K562 (cell line): ENCODE measurements around the gene ABCG1. TPM values are rescaled to one million over a fixed set of nuclear protein-coding genes. Genes with fewer than 3 reads are reported as not detected.

Source experiments
- ATAC-seq: fragments of 200-7000 bp; cut with Tn5 transposase; 3 replicates; pipeline ENCODE4 v1.9.1; 2020; ENCODE audit warnings: moderate library complexity
- BruUV-seq: library from RNA; stranded (reverse); fragments of 400-500 nt; replicated peaks from 2 replicates; lab custom pipeline; 2021; lab: Mats Ljungman, UMichigan
- CTCF ChIA-PET: fragments of 300-600 bp; formaldehyde crosslinking; extraction: SDS; loops from one replicate; lab custom pipeline; 2021; ENCODE audit warnings: low intra/inter-chr PET ratio; lab: Yijun Ruan, JAX
- POLR2A ChIA-PET: fragments of 300-600, 350-650 bp; sonication (Branson Sonifier 250); formaldehyde crosslinking; extraction: SDS; loops from one replicate; lab custom pipeline; 2021; ENCODE audit warnings: antibody characterized with exemption, inconsistent platforms; lab: Yijun Ruan, JAX
- DNase-seq, 4 experiments: peaks; one replicate each; pipeline versions ENCODE4 v3.0.0 to v3.0.0-alpha.2; 2011 to 2018; ENCODE audit warnings: low spot score in 3 of 4, mixed read lengths in 3 of 4; ENCODE audit errors: extremely low read depth in 1 of 4
- FAIRE-seq: peaks from 2 replicates; lab custom pipeline; 2011; peaks lifted over from hg19 to GRCh38; lab: Jason Lieb, UNC
- H2AFZ ChIP-seq: 2 replicates; pipeline ENCODE4 v1.6.0; 2011; ENCODE audit warnings: low read depth, low read length, control low read depth, inconsistent platforms
- H3K27ac ChIP-seq: fragments of 200-600 bp; 3 replicates; pipeline ENCODE4 v1.8.0; 2011; ENCODE audit warnings: low read depth, mild to moderate bottlenecking, control low read depth, inconsistent platforms, low read length, moderate library complexity, mixed read lengths; ENCODE audit errors: extremely low read depth
- H3K27me3 ChIP-seq, 2 experiments: fragments of 300-600 bp in 1 of 2; 2 replicates in 1 of 2; 3 replicates in 1 of 2; pipeline versions ENCODE4 v1.6.0 to v1.8.0; 2011; ENCODE audit warnings: inconsistent platforms in 2 of 2, low read length in 2 of 2, mild to moderate bottlenecking in 1 of 2, mixed read lengths in 1 of 2, moderate library complexity in 1 of 2; ENCODE audit not compliant: control insufficient read depth in 2 of 2, insufficient read depth in 2 of 2
- H3K36me3 ChIP-seq: fragments of 300-600 bp; 3 replicates; pipeline ENCODE4 v1.8.0; 2011; ENCODE audit warnings: mild to moderate bottlenecking, low read length, inconsistent platforms; ENCODE audit not compliant: control insufficient read depth, insufficient read depth
- H3K4me1 ChIP-seq, 2 experiments: fragments of 200-600 bp in 1 of 2; replicated peaks in 1 of 2; 2 replicates in 1 of 2; 3 replicates in 1 of 2; pipeline versions ENCODE4 v1.5.1 to v1.8.0; 2011; ENCODE audit warnings: inconsistent platforms in 2 of 2, low read length in 2 of 2, mild to moderate bottlenecking in 1 of 2, mixed read lengths in 1 of 2, moderate library complexity in 1 of 2; ENCODE audit not compliant: control insufficient read depth in 2 of 2, insufficient read depth in 2 of 2
- H3K4me2 ChIP-seq: 2 replicates; pipeline ENCODE4 v1.6.1; 2011; ENCODE audit warnings: low read length, control low read depth, inconsistent platforms, mixed read lengths; ENCODE audit not compliant: insufficient read depth
- H3K4me3 ChIP-seq: fragments of 200-600 bp; sonication (generic), shearing (Covaris generic); 2 replicates; pipeline ENCODE4 v1.5.1; 2016; ENCODE audit warnings: control low read depth, inconsistent platforms
- H3K79me2 ChIP-seq: fragments of 200-600 bp; 3 replicates; pipeline ENCODE4 v1.8.0; 2011; ENCODE audit warnings: low read length, inconsistent platforms; ENCODE audit not compliant: control insufficient read depth, insufficient read depth
- H3K9ac ChIP-seq, 2 experiments: 2 replicates each; pipeline versions ENCODE4 v1.6.0 to v1.6.1; 2011; ENCODE audit warnings: low read depth in 2 of 2, low read length in 2 of 2, control low read depth in 1 of 2, inconsistent platforms in 1 of 2, mild to moderate bottlenecking in 1 of 2, mixed read lengths in 1 of 2; ENCODE audit not compliant: insufficient read depth in 1 of 2
- H3K9me1 ChIP-seq: one replicate; pipeline ENCODE4 v1.6.0; 2011; ENCODE audit warnings: inconsistent platforms, mild to moderate bottlenecking, low read length, moderate library complexity; ENCODE audit not compliant: control insufficient read depth, insufficient read depth
- H3K9me3 ChIP-seq: replicated peaks from 2 replicates; pipeline ENCODE4 v1.5.1; 2011; ENCODE audit warnings: low read depth, low read length, inconsistent platforms; ENCODE audit not compliant: control insufficient read depth, insufficient read depth
- H4K20me1 ChIP-seq: replicated peaks from 2 replicates; pipeline ENCODE4 v1.6.1; 2011; ENCODE audit warnings: low read length, inconsistent platforms, mixed read lengths; ENCODE audit not compliant: control insufficient read depth, insufficient read depth
- ATF4 ChIP-seq: fragments of 450-650 bp; formaldehyde crosslinking; IDR thresholded peaks from 2 replicates; pipeline ENCODE4 v1.4.0; 2022; ENCODE audit warnings: mild to moderate bottlenecking, moderate library complexity
- DEAF1 ChIP-seq: fragments of 450-650 bp; formaldehyde crosslinking; IDR thresholded peaks from 2 replicates; pipeline ENCODE4 v1.4.0; 2020; ENCODE audit warnings: mild to moderate bottlenecking, moderate library complexity
- GABPA ChIP-seq: fragments of 200-800 bp; sonication (Bioruptor generic); conservative IDR thresholded peaks from 2 replicates; pipeline ENCODE4 v1.6.1; 2016; ENCODE audit warnings: low read depth, missing genetic modification characterization, missing compliant biosample characterization
- HNRNPH1 ChIP-seq: fragments of 200-400 bp; formaldehyde crosslinking; optimal IDR thresholded peaks from 2 replicates; pipeline ENCODE3; 2017; ENCODE audit warnings: low read depth, mild to moderate bottlenecking, low read length, moderate library complexity
- KLF16 ChIP-seq: IDR thresholded peaks from 2 replicates; pipeline ENCODE4 v1.6.1; 2016; ENCODE audit warnings: antibody characterized with exemption
- NFE2L1 ChIP-seq: fragments of 450-650 bp; IDR thresholded peaks from 2 replicates; pipeline ENCODE4 v1.6.1; 2016; ENCODE audit warnings: missing genetic modification characterization, low read depth, mild to moderate bottlenecking, missing compliant biosample characterization, moderate library complexity, borderline replicate concordance
- NR2C2 ChIP-seq, 2 experiments: fragments of 200-800 bp in 1 of 2; sonication (Bioruptor generic) in 1 of 2; sonication (generic) in 1 of 2; formaldehyde crosslinking in 1 of 2; IDR thresholded peaks; 2 replicates each; pipeline versions ENCODE4 v1.6.1 to v1.8.0; 2016 to 2022; ENCODE audit warnings: mild to moderate bottlenecking in 1 of 2, missing compliant biosample characterization in 1 of 2, missing genetic modification characterization in 1 of 2, missing genetic modification reagents in 1 of 2
- PHF8 ChIP-seq: fragments of 200-600 bp; sonication (generic); IDR thresholded peaks from 2 replicates; pipeline ENCODE4 v1.6.1; 2012; ENCODE audit warnings: mixed run types, mild to moderate bottlenecking, inconsistent platforms, low read length, moderate library complexity, borderline replicate concordance
- RREB1 ChIP-seq: fragments of 250-450 bp; sonication (Bioruptor Pico); IDR thresholded peaks from 2 replicates; pipeline ENCODE4 v1.4.0; 2020
- ZKSCAN8 ChIP-seq: fragments of 200-800 bp; sonication (Bioruptor generic); IDR thresholded peaks from 2 replicates; pipeline ENCODE4 v1.6.1; 2016; ENCODE audit warnings: missing genetic modification characterization, missing compliant biosample characterization
- ZNF134 ChIP-seq: fragments of 250-450 bp; sonication (Bioruptor Pico); conservative IDR thresholded peaks from 2 replicates; pipeline ENCODE4 v1.4.0; 2020
- ZNF197 ChIP-seq: fragments of 200-800 bp; sonication (Bioruptor generic); IDR thresholded peaks from 2 replicates; pipeline ENCODE4 v1.6.1; 2016; ENCODE audit warnings: low read depth, missing genetic modification characterization, missing compliant biosample characterization
- ZNF384 ChIP-seq: IDR thresholded peaks from 2 replicates; pipeline ENCODE4 v1.6.1; 2012; ENCODE audit warnings: low read depth, low read length, improper control_type of control experiment
- WGBS: fragments of 100-300 bp; shearing (Covaris generic); methylation state at CpG from one replicate; pipeline ENCODE4 v1.1.6; 2016; ENCODE audit warnings: low coverage, mixed read lengths; ENCODE audit not compliant: insufficient coverage; ENCODE audit errors: missing lambda C conversion rate; 5-methylcytosine and 5-hydroxymethylcytosine counted together
- in situ Hi-C: fragments of 300-500 bp; cut with MboI; formaldehyde crosslinking; loops from 4 replicates; pipeline ENCODE4 v1.15.0; 2018; ENCODE audit warnings: inconsistent platforms, mixed read lengths
- intact Hi-C: fragments of 100-400 bp; cut with micrococcal nuclease; formaldehyde crosslinking; loops from 2 replicates; pipeline ENCODE4 v1.14.2; 2022
- polyA plus RNA-seq, 8 experiments: library from polyadenylated mRNA; depleted of rRNA in 4 of 8; stranded (reverse) in 5 of 8; unstranded in 3 of 8; fragments of >200 nt; fragmentation: Nextera tagmentation in 2 of 8; fragmentation: Illumina TruSeq in 1 of 8; extraction: Ambion mirVana in 2 of 8; extraction: Trizol in 1 of 8; gene quantifications; 2 replicates each; pipeline versions ENCODE4 v1.2.1 to v1.2.3, GENCODE V29; 2011 to 2014; ENCODE audit warnings: inconsistent platforms in 1 of 8, missing spikeins in 1 of 8
- total RNA-seq, 7 experiments: library from RNA; depleted of rRNA in 6 of 7; stranded (reverse); fragments of >200 nt in 6 of 7; fragmentation: Illumina TruSeq in 2 of 7; extraction: Trizol in 2 of 7; gene quantifications; 2 replicates each; pipeline versions ENCODE4 v1.2.1 to v1.2.3, GENCODE V29; 2011 to 2021; ENCODE audit warnings: low replicate concordance in 1 of 7

ABCG1 gene
- total and polyA plus RNA-seq, 9 of the 15 experiments (the other 6 are each of a cell fraction or from before 2014, with no cell fraction given) = 0.04 to 0.09 TPM; not detected in 7

- Histone ChIP-seq H3K9me1 (no peaks in the 10 kb centered on the region), H3K9me3 (no peaks in the 10 kb centered on the region), H3K79me2 (no peaks in the 10 kb centered on the region), H4K20me1 (no peaks in the 10 kb centered on the region), H3K27me3 (peaks cover 24 to 51% of the 10 kb centered on the region in 2 experiments), H3K4me1 (peaks cover 0 to 3% of the 10 kb centered on the region in 2 experiments; a peak in 1 of 5 replicates), H3K36me3 (no peaks in the 10 kb centered on the region), H2AFZ (no peak overlapping the region), H3K9ac (no peak overlapping the region), H3K27ac (no peak overlapping the region), H3K4me2 (no peak overlapping the region), H3K4me3 (no peak overlapping the region)
- in situ Hi-C loops = no loop called here
- ATAC-seq (no peak), FAIRE-seq (no peak), DNase-seq (no peak)
- 1% methylated on average over 6 of the region's 6 CpGs for WGBS
- ChIA-PET POLR2A (no interaction called here), CTCF (no interaction called here)
- no TSS peak for BruUV-seq
- intact Hi-C loops = no loop called here
- TF ChIP-seq HNRNPH1 (no peak), DEAF1 (CRISPR knock-in tag) (no peak), ZNF134 (CRISPR knock-in tag) (no peak), ATF4 (CRISPR knock-in tag) (peak; percentile 77), PHF8 (no peak), ZKSCAN8 (peak; percentile 61; the same call in 1 of the 2 replicates), NFE2L1 (no peak), NR2C2 (CRISPR knock-in tag; IDR thresholded peaks at IDR 0.05) (no peak), NR2C2 (tag; IDR thresholded peaks at IDR 0.05) (peak; percentile 74; the same call in 1 of the 2 replicates), RREB1 (CRISPR knock-in tag) (no peak), ZNF197 (CRISPR knock-in tag) (no peak), GABPA (tag) (peak; percentile 34; the same call in 1 of the 2 replicates), KLF16 (no peak), ZNF384 (no peak)
Observed at GRCh38 chr21:42195378-42196031, 23.4 kb upstream of the ABCG1 start.
